CD4-positive, alpha-beta T cell treated with Interleukin-17A for 1 hour (primary cell): ENCODE data around the gene WFDC10B.
"Not testable (repeated sequence)": the region's sequence is repeated elsewhere in the genome, so short reads cannot be mapped to it uniquely, and the experiment has no call there.

Source experiments
- DNase-seq: peaks from one replicate; pipeline ENCODE4 v3.0.0-alpha.2; 2020

The WFDC10B gene

DNA sequence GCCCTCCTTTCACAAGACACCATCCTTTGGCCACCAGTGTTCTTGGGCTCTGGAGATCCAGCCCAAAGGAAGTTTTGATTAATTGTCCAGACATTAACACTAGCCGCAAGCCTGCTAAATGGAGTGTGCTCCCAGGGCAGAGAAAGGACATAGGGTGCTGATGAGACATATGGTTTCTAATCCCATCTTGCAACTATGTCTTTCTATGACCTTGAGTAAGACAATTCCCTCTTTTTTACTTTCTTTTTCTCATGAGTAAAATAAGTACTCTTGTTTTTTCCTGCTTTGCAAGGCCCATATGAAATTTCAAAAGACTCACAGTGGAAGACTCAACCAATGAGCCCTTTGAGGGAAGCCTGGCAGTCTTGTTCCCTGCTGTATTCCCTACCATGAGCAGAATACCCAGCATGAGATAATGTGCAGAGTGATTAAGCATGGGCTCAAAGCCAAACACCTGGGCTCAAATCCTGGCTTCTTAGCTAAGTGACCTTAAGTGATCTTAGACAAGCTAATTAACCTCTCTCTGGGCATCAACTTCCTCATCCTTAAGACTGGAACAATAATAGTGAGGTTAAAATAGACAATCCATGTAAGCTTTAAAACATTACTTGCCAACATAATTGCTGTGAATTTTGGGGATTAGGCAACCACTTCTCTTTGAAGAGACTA is at the start of gene WFDC10B:
Gene WFDC10B, minus strand, starts transcription at position 51 of the 669 bp plus-strand sequence. CDS start 19,027 bp downstream, outside the sequence.
- no peak for DNase-seq

DNA sequence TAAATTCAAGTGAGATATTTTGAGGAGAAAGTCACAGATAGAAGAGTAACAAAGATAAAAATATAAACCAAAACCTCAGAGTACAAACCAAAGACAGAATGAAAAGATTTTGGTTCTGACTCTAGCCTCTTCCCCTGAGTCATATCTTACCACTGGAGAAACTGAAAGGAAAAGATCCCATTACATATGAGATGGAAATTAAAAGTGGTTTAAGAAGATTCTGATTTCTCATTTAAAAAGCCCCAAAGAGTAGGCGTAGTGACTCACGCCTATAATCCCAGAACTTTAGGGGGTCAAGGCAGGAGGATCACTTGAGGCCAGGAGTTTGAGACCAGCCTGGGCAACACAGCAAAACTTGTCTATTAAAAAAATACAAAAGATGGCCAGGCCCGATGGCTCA is 47.9 kb upstream of the WFDC10B start:
- no peak for DNase-seq

DNA sequence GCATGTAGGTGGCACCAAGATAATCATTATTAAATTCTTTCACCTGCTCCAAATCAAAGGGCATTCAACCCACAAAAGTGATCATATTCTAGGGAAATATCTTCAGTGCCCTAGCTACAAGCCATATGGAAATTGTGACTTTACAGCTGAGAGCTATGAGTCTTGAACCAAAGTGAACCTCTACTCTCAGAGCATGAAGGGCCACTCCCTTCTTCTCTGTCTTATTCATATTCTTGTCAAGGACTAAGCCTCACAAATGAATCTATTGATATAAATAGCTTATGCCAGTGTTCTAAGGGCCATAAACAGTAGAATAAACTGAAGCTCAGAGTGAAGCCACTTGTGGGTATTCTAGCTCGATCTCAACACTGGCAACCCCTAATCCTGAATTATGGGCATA is 46.9 kb upstream of the WFDC10B start:
- no peak for DNase-seq

DNA sequence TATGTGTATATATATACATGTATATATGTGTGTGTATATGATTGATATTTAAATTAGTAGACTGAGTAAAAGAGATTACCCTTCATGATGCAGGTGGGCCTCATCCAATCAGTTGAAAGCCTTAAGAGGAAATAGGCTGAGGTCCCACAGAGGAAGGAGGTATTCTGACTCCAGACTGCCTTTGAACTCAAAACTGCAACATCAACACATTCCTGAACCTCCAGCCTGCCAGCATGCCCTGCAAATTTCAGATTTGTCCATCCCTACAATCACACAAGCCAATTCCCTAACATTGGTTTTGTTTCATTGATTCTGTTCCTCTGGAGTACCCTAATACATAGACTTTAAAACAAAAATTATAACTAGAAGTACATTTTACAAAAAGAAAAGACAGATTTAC is 40.2 kb upstream of the WFDC10B start:
- no peak for DNase-seq

DNA sequence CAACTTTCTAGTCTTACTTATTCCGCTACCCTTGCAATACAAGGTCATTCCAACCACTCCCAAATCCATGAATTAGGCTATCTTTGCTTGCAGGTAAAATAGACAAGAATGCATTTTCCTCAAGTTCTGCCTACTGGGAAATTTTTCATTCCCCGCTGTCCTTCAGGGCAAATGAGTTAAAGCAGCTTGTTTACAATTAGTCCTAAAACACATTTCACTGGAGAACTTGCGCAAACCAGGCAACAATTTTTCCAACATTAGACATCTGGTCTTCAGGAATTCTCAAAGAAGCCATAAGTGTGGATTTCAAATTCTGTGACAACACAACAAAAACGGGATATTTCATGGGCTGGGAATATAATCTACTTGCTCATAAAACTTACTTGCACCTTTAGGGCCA is 37.8 kb upstream of the WFDC10B start:
- no peak for DNase-seq

DNA sequence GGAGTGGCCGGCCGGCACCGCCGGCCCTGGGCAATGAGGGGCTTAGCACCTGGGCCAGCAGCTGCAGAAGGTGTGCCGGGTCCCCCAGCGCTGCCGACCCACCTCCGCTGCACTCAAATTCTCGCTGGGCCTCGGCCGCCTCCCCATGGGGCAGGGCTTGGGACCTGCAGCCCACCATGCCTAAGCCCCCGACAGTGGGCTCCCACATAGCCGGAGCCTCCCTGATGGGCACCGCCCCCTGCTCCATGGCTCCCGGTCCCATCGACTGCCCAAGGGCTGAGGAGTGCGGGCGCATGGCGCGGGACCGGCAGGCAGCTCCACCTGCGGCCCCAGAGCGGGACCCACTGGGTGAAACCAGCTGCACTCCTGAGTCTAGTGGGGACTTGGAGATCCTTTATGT is 31.2 kb upstream of the WFDC10B start:
- no peak for DNase-seq

DNA sequence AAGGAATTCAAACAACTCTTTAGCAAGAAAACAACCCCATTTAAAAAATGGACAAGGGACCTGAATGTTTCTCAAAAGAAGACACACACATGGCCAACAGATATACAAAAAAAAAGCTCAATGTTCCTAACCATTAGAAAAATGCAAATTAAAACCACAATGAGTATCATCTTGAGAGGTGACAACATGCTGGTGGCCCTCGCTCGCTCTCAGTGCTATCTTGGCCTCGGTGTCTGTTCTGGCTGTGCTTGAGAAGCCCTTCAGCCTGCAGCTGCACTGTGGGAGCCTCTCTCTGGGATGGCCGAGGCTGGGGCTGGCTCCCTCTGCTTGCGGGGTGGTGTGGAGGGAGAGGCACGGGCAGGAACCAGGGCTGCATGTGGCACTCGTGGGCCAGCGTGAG is 30.7 kb upstream of the WFDC10B start:
- DNase-seq: no peak

DNA sequence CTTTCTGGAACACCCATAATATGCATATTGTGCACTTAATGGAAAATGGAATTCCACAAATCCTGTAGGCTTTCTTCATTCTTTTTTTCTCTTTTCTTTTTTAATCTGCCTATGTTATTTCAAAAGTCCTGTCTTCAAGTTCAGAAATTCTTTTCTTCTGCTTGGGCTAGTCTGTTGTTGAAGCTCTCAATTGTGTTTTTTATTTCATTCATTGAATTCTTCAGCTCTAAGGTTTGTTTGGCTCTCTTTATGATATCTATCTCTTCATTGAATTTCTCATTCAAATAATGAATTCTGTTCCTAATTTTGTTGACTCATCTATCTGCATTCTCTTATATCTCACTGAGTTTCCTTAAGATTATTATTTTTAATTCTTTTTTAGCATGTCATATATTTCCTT is 27.4 kb upstream of the WFDC10B start:
- DNase-seq: no peak

DNA sequence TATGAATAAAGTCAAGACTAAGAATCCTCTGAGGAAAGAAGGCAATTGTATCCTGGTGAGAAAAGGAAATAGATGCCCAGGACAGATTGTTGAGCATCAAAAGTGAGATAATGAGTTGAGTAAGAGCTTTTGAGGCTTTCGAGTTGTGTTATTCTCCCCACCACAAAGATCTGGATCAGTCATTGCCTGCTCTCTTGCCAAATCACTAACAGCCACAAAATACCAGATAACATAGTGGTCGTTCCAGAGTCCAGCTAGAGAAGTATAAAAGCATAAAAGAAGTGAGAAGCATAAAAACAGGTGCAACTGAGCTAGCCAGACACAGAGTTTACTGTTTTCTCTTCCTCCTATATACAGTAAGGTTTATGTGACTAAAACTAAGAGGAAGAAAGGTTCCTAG is 22.2 kb upstream of the WFDC10B start:
- no peak for DNase-seq

DNA sequence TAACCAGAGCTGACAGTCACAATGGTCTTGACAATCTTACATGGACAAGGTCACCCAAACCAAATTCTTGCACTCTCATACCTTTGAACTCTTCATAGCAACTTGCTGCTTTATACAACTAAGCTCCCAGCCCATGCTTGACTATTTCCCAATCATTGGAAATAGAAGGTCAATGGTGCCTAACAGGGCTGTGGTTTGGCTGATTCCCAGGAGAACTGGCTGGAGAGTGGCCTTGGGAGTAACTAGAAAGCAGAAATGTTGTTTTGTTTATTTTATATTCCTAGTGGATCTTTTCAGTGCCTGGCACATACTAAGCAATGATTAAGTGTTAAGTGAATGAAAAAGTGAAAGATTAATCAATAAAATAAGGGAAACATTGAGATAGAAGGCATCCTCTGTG is 20.3 kb upstream of the WFDC10B start:
- no peak for DNase-seq

DNA sequence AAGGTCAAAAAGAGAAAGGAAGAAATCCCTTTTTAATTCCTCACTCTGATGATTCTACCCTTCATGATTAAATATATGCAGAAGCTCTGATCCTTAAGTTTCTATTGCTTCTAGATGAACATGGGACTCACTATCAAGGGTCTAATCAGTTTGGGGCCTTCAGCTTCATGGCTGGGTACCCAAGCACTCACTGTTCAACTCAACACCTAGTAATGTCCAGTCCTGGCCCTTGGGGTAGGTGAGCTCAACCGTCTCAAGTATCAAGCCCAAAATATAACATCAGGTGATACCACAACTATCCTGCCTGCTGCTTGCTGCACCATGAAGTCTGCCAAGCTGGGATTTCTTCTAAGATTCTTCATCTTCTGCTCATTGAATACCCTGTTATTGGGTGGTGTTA is 17.2 kb upstream of the WFDC10B start, which contains the start of gene SPINT4:
Gene SPINT4, plus strand, starts transcription at position 301 of the 400 bp plus-strand sequence. Its CDS starts 21 bp downstream, at position 322.
- DNase-seq: no peak

DNA sequence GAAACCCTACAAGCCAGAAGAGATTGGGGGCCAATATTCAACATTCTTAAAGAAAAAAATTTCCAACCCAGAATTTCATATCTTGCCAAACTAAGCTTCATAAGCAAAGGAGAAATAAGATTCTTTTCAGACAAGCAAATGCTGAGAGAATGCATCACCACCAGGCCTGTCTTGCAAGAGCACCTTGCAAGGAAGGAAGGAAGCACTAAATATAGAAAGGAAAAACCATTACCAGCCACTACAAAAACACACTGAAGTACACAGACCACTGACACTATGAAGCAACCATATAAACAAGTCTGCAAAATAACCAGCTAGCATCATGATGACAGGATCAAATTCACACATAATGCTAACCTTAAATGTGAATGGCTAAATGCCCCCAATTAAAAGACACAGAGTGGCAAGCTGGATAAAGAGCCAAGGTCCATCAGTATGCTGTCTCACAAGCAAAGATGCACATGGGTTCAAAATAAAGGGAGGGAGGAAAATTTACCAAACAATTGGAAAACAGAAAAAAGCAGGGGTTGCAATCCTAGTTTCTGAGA is 11.4 kb upstream of the WFDC10B start:
- not testable (repeated sequence) for DNase-seq

DNA sequence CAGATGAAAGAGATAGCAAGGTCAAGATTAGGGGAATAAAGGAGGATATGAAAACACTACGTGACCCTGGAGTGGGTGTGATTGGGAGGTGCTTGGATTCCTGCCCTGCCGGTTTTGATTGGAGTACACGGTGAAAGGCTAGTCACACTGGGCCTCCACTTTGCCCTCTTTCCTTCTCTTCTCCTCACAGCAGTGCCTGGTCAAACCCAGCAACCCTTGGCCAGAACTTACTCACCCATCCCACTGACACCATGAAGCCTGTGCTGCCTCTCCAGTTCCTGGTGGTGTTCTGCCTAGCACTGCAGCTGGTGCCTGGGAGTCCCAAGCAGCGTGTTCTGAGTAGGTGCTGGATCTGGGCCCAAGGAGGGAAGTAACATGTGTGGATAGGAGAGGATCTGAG is 2.9 kb downstream of the WFDC10B start, which contains the start of gene WFDC13:
Gene WFDC13, plus strand, starts transcription at position 166 of the 400 bp plus-strand sequence. Its CDS starts 86 bp downstream, at position 252.
- no peak for DNase-seq

DNA sequence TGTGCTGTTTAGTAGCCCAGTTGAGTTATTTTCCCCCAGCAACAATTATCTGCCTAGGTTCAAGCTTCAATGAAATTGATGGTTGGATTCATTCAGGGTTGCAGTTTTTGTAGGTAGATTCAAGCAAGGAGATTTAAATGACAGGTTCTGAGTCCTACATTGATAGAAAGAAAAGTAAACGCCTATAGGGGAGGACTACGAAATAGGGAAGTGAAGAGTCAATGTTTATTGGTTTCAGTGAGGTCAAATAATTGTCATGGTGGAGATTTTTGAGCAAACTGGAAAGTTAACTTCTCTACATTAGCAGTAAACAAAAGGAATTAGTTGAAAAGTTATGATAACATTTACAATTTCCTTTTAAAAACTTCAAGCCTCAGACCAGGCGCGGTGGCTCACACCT is 3.7 kb downstream of the WFDC10B start:
- no peak for DNase-seq

DNA sequence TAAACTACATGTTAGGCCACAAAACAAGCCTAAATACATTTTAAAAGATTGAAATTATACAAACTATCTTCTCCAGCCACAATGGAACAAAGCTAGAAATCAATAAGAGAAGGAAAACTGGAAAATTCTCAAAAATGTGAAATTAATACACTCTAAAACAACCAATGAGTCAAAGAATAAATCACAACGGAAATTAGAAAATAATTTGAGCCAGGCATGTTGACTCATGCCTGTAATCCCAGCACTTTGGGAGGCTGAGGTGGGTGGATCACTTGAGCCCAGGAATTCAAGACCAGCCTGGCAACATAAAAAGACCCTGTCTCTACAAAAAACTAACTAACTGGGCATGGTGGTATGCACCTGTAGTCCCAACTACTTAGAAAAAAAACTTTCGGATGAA is 9.3 kb downstream of the WFDC10B start:
- no peak for DNase-seq

DNA sequence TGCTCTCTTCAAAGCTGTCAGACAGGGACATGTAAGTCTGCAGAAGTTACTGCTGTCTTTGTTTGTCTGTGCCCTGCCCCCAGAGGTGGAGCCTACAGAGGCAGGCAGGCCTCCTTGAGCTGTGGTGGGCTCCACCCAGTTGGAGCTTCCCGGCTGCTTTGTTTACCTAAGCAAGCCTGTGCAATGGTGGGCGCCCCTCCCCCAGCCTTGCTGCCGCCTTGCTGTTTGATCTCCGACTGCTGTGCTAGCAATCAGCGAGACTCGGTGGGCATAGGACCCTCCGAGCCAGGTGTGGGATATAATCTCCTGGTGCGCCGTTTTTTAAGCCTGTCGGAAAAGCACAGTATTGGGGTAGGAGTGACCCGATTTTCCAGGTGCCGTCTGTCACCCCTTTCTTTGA is 11.5 kb downstream of the WFDC10B start:
- not testable (repeated sequence) for DNase-seq

DNA sequence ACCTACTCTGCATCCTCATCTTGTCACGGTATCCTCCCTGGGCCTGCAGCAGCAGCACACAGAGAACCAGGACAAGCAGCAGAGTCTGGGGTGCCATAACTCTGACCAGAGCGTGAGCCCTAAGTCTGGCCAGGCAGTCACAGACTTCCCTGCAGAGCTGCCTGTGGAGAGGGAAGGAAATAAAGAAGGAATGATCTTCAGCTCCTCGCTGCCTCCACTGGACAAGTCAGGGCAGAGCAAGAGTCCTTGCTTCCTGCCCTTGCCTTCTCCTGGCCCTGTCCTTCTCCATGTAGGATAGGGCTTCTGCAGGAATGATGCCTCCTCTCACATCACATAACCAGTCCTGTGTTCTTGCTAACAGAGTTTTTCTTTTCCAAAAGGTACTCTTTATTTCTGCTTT is 18.9 kb downstream of the WFDC10B start:
- DNase-seq: no peak

DNA sequence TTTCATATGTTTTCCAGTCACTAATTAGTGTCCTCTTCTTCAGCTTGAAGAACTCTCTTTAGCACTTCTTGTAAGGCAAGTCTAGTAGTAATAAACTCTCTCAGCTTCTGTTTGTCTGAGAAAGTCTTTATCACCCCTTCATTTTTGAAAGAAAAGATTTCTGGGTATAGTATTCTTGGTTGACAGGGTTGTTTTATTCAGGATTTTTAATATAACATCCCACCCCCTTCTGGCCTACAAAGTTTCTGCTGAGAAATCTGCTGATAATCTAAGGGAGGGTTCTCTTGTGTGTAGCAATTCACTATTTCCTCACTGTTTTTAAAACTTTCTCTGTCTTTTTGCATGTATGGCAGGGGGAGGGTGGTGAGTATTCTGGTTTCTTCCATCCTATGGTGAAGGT is 25.2 kb downstream of the WFDC10B start:
- DNase-seq: no peak

DNA sequence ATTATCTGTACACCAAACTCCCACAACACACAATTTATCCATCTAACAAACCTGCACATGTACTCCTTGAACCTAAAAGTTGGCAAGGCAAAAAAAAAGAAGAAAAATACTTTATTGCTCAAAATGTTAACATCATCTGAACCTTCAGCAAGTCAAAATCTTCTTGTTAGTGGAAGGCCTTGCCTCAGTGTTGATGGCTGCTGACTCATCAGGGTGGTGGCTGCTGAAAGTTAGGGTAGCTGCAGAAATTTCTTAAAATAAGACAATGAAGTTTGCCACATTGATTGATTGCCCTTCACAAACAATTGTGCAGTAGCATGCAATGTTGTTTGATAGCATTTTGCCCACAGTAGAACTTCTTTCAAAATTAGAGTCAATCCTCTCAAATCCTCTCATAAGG is 32.1 kb downstream of the WFDC10B start:
- no peak for DNase-seq

DNA sequence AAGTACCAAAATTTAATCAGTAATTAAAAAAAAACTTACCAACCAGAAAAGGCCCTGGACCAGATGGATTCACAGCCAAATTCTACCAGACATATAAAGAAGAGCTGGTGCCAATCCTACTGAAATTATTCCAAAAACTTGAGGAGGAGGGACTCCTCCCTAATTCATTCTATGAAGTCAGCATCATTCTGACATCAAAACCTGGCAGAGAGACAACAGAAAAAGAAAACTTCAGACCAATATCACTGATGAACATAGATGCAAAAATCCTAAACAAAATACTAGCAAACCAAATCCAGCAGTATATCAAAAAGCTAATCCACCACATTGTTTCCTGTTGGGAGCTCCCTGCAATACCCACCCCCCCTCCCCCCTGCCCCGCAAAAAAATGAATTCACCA is 34.7 kb downstream of the WFDC10B start, which contains the start of gene WFDC11:
Gene WFDC11, minus strand, starts transcription at position 101 of the 400 bp plus-strand sequence. CDS start 19,639 bp downstream, outside the sequence.
- DNase-seq: no peak

DNA sequence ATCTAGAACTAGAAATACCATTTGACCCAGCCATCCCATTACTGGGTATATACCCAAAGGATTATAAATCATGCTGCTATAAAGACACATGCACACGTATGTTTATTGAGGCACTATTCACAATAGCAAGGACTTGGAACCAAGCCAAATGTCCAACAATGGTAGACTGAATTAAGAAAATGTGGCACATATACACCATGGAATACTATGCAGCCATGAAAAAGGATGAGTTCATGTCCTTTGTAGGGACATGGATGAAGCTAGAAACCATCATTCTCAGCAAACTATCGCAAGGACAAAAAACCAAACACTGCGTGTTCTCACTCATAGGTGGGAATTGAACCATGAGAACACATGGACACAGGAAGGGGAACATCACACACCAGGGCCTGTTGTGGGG is 47.8 kb downstream of the WFDC10B start:
- not testable (repeated sequence) for DNase-seq

DNA sequence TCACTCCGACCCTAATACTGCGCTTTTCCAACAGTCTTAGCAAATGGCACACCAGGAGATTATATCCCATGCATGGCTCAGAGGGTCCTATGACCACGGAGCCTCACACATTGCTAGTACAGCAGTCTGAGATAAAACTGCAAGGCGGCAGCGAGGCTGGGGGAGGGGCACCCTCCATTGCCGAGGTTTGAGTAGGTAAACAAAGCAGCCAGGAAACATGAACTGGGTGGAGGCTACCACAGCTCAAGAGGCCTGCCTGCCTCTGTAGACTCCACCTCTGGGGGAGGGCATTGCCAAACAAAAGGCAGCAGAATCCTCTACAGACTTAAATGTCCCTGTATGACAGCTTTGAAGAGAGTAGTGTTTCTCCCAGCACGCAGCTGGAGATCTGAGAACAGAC is 53.1 kb downstream of the WFDC10B start:
- DNase-seq: not testable (repeated sequence)

DNA sequence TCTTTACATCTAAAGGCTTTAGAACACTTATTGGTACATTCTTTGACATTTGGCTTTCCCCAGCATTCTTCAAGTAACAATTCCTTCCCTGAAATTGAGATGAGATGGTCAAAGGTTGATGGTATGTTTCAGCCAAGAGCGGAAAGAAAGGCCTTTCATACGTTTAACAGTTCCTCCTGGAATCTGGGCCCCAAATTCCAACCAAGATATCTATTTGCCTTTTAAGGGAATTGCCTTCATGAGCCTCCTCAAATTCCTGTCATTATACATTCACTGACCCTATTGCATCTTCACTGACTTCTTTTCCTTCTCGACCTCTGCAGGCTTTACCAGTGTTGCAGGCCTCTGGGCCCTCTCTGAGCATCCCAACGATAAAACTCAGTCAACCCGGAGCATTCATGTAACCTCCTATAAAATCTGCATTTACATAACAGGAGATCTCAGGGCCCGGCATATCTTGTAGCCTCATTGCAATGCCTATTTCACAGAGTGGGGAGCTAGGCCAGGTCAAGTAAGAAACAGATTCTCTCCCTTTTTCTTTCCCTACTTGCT is 55.4 kb downstream of the WFDC10B start:
- DNase-seq: no peak

DNA sequence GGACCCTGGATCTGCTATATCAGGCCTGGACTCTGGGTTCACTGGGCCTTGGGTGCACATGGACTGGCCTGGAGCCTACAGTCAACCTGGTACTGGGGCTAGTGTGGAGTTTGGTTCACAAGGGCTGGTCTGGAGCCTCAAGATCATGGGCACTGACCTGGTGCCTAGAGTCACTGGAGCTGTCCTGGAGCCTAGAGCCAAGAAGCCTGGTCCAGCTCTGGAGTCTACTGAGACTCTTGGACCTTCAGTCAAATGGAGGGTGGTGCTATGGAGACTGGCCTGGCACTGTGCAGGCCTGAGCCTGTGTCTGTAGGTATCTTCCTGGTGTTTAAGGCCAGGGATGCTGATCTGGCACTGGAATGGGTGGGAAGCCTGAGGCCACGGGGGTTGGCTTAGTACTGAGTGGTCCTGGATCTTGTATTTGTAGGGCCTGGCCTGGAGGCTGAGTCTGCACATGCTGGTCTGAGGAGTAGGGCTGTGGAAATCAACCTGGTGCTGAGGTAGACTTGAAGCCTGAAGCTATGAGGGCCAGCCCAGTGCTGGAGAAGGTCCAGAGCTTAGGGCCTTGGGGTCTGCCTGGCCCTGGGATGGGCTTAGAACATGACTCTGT is 57.3 kb downstream of the WFDC10B start:
- DNase-seq: no peak
